Measurements from ENCODE around the gene NFKB1.
"Not testable (repeated sequence)": the region's sequence is repeated elsewhere in the genome, so short reads cannot be mapped to it uniquely, and the experiment has no call there.

The NFKB1 gene

GRCh38 chr4:102554482-102554881, 53.3 kb downstream of the NFKB1 start:
- no peak overlapping the region for H3K4me3 ChIP-seq (ENCODE audit: low read length)
- H3K27ac ChIP-seq (ENCODE audit: low read length) = no peak overlapping the region

GRCh38 chr4:102554992-102555391, 53.8 kb downstream of the NFKB1 start:
- Histone ChIP-seq H3K4me3 (ENCODE audit: low read length) (no peak overlapping the region), H3K4me1 (ENCODE audit: insufficient read depth, low read length) (peaks cover 6% of the 10 kb centered on the region; the same call in 1 of the 2 replicates), H3K9ac (ENCODE audit: low read depth, low read length) (no peak overlapping the region), H3K36me3 (ENCODE audit: insufficient read depth, low read depth, low read length) (no peaks in the 10 kb centered on the region), H3K9me3 (ENCODE audit: insufficient read depth, low read depth, low read length) (no peaks in the 10 kb centered on the region), H3K27me3 (ENCODE audit: insufficient read depth, low read length) (no peaks in the 10 kb centered on the region), H3K27ac (ENCODE audit: low read length) (no peak overlapping the region)

More at GRCh38 chr4:102554482-102554881, 53.3 kb downstream of the NFKB1 start:
- Histone ChIP-seq H3K4me1 (ENCODE audit: insufficient read depth, low read length) (peaks cover 6% of the 10 kb centered on the region; the same call in 1 of the 2 replicates), H3K9me3 (ENCODE audit: insufficient read depth, low read depth, low read length) (no peaks in the 10 kb centered on the region), H3K36me3 (ENCODE audit: insufficient read depth, low read depth, low read length) (no peaks in the 10 kb centered on the region), H3K27me3 (ENCODE audit: insufficient read depth, low read length) (no peaks in the 10 kb centered on the region), H3K9ac (ENCODE audit: low read depth, low read length) (no peak overlapping the region)

- peaks cover 6% of the 10 kb centered on the region; the same call in 1 of the 2 replicates for H3K4me1 ChIP-seq (ENCODE audit: insufficient read depth, low read length)
- H3K9ac ChIP-seq (ENCODE audit: low read depth, low read length) = no peak overlapping the region
- H3K36me3 ChIP-seq (ENCODE audit: insufficient read depth, low read depth, low read length) = no peaks in the 10 kb centered on the region
- no peaks in the 10 kb centered on the region for H3K9me3 ChIP-seq (ENCODE audit: insufficient read depth, low read depth, low read length)
- H3K4me3 ChIP-seq (ENCODE audit: low read length) = no peak overlapping the region
- H3K27ac ChIP-seq (ENCODE audit: low read length) = no peak overlapping the region
- H3K27me3 ChIP-seq (ENCODE audit: insufficient read depth, low read length) = no peaks in the 10 kb centered on the region
Observed at GRCh38 chr4:102557636-102558035, 56.5 kb downstream of the NFKB1 start.

GRCh38 chr4:102560115-102560514, 59.0 kb downstream of the NFKB1 start:
- H3K27me3 ChIP-seq (ENCODE audit: insufficient read depth, low read length) = no peaks in the 10 kb centered on the region
- H3K9me3 ChIP-seq (ENCODE audit: insufficient read depth, low read depth, low read length) = no peaks in the 10 kb centered on the region
- no peaks in the 10 kb centered on the region for H3K36me3 ChIP-seq (ENCODE audit: insufficient read depth, low read depth, low read length)
- H3K27ac ChIP-seq (ENCODE audit: low read length) = no peak overlapping the region
- no peak overlapping the region for H3K4me3 ChIP-seq (ENCODE audit: low read length)
- H3K9ac ChIP-seq (ENCODE audit: low read depth, low read length) = no peak overlapping the region
- no peaks in the 10 kb centered on the region for H3K4me1 ChIP-seq (ENCODE audit: insufficient read depth, low read length)

GRCh38 chr4:102560571-102561341, 59.6 kb downstream of the NFKB1 start:
- Histone ChIP-seq H3K4me3 (ENCODE audit: low read length) (no peak overlapping the region), H3K4me1 (ENCODE audit: insufficient read depth, low read length) (no peaks in the 10 kb centered on the region), H3K27ac (ENCODE audit: low read length) (no peak overlapping the region), H3K36me3 (ENCODE audit: insufficient read depth, low read depth, low read length) (no peaks in the 10 kb centered on the region), H3K9ac (ENCODE audit: low read depth, low read length) (no peak overlapping the region), H3K27me3 (ENCODE audit: insufficient read depth, low read length) (no peaks in the 10 kb centered on the region), H3K9me3 (ENCODE audit: insufficient read depth, low read depth, low read length) (no peaks in the 10 kb centered on the region)

- H3K4me3 ChIP-seq (ENCODE audit: low read length) = no peak overlapping the region
- no peak overlapping the region for H3K27ac ChIP-seq (ENCODE audit: low read length)
- H3K9ac ChIP-seq (ENCODE audit: low read depth, low read length) = no peak overlapping the region
- H3K9me3 ChIP-seq (ENCODE audit: insufficient read depth, low read depth, low read length) = no peaks in the 10 kb centered on the region
- H3K36me3 ChIP-seq (ENCODE audit: insufficient read depth, low read depth, low read length) = no peaks in the 10 kb centered on the region
- no peaks in the 10 kb centered on the region for H3K4me1 ChIP-seq (ENCODE audit: insufficient read depth, low read length)
- H3K27me3 ChIP-seq (ENCODE audit: insufficient read depth, low read length) = no peaks in the 10 kb centered on the region
Observed at GRCh38 chr4:102563000-102563399, 61.8 kb downstream of the NFKB1 start.

GRCh38 chr4:102564399-102565059, 63.4 kb downstream of the NFKB1 start:
- H3K4me1 ChIP-seq (ENCODE audit: insufficient read depth, low read length) = no peaks in the 10 kb centered on the region

GRCh38 chr4:102565696-102566095, 64.5 kb downstream of the NFKB1 start:
- no peaks in the 10 kb centered on the region for H3K9me3 ChIP-seq (ENCODE audit: insufficient read depth, low read depth, low read length)
- H3K4me1 ChIP-seq (ENCODE audit: insufficient read depth, low read length) = no peaks in the 10 kb centered on the region

More at GRCh38 chr4:102564399-102565059, 63.4 kb downstream of the NFKB1 start:
- no peaks in the 10 kb centered on the region for H3K27me3 ChIP-seq (ENCODE audit: insufficient read depth, low read length)
- no peak overlapping the region for H3K9ac ChIP-seq (ENCODE audit: low read depth, low read length)
- H3K36me3 ChIP-seq (ENCODE audit: insufficient read depth, low read depth, low read length) = no peaks in the 10 kb centered on the region
- H3K9me3 ChIP-seq (ENCODE audit: insufficient read depth, low read depth, low read length) = no peaks in the 10 kb centered on the region
- H3K4me3 ChIP-seq (ENCODE audit: low read length) = no peak overlapping the region
- no peak overlapping the region for H3K27ac ChIP-seq (ENCODE audit: low read length)

GRCh38 chr4:102566426-102566825, 65.3 kb downstream of the NFKB1 start:
- Histone ChIP-seq H3K9me3 (ENCODE audit: insufficient read depth, low read depth, low read length) (no peaks in the 10 kb centered on the region), H3K27ac (ENCODE audit: low read length) (no peak overlapping the region), H3K36me3 (ENCODE audit: insufficient read depth, low read depth, low read length) (no peaks in the 10 kb centered on the region), H3K4me3 (ENCODE audit: low read length) (no peak overlapping the region), H3K27me3 (ENCODE audit: insufficient read depth, low read length) (no peaks in the 10 kb centered on the region), H3K9ac (ENCODE audit: low read depth, low read length) (no peak overlapping the region), H3K4me1 (ENCODE audit: insufficient read depth, low read length) (no peaks in the 10 kb centered on the region)

More at GRCh38 chr4:102565696-102566095, 64.5 kb downstream of the NFKB1 start:
- Histone ChIP-seq H3K4me3 (ENCODE audit: low read length) (no peak overlapping the region), H3K27me3 (ENCODE audit: insufficient read depth, low read length) (no peaks in the 10 kb centered on the region), H3K36me3 (ENCODE audit: insufficient read depth, low read depth, low read length) (no peaks in the 10 kb centered on the region), H3K9ac (ENCODE audit: low read depth, low read length) (no peak overlapping the region), H3K27ac (ENCODE audit: low read length) (no peak overlapping the region)

- H3K4me1 ChIP-seq (ENCODE audit: insufficient read depth, low read length) = no peaks in the 10 kb centered on the region
- no peak overlapping the region for H3K4me3 ChIP-seq (ENCODE audit: low read length)
- H3K9me3 ChIP-seq (ENCODE audit: insufficient read depth, low read depth, low read length) = no peaks in the 10 kb centered on the region
- H3K27ac ChIP-seq (ENCODE audit: low read length) = no peak overlapping the region
- no peak overlapping the region for H3K9ac ChIP-seq (ENCODE audit: low read depth, low read length)
- no peaks in the 10 kb centered on the region for H3K27me3 ChIP-seq (ENCODE audit: insufficient read depth, low read length)
- H3K36me3 ChIP-seq (ENCODE audit: insufficient read depth, low read depth, low read length) = no peaks in the 10 kb centered on the region
Observed at GRCh38 chr4:102567427-102567826, 66.3 kb downstream of the NFKB1 start.

GRCh38 chr4:102569200-102569599, 68.0 kb downstream of the NFKB1 start:
- Histone ChIP-seq H3K27ac (ENCODE audit: low read length) (no peak overlapping the region), H3K4me3 (ENCODE audit: low read length) (no peak overlapping the region), H3K36me3 (ENCODE audit: insufficient read depth, low read depth, low read length) (no peaks in the 10 kb centered on the region), H3K27me3 (ENCODE audit: insufficient read depth, low read length) (no peaks in the 10 kb centered on the region), H3K9me3 (ENCODE audit: insufficient read depth, low read depth, low read length) (no peaks in the 10 kb centered on the region), H3K4me1 (ENCODE audit: insufficient read depth, low read length) (no peaks in the 10 kb centered on the region), H3K9ac (ENCODE audit: low read depth, low read length) (no peak overlapping the region)

GRCh38 chr4:102570211-102570610, 69.1 kb downstream of the NFKB1 start:
- H3K27me3 ChIP-seq (ENCODE audit: insufficient read depth, low read length); H3K27ac ChIP-seq (ENCODE audit: low read length); H3K9me3 ChIP-seq (ENCODE audit: insufficient read depth, low read depth, low read length); H3K4me1 ChIP-seq (ENCODE audit: insufficient read depth, low read length); H3K9ac ChIP-seq (ENCODE audit: low read depth, low read length); H3K4me3 ChIP-seq (ENCODE audit: low read length); H3K36me3 ChIP-seq (ENCODE audit: insufficient read depth, low read depth, low read length): not testable (repeated sequence)

Measured in iPS-20b (cell line).